RWPE2 (cell line): ENCODE results near the gene TSPAN17.
A peak's percentile ranks its signal among the peaks of the same experiment; 100 is the strongest.

Experiments used
- ATAC-seq: fragments of 200-7000 bp; cut with Tn5 transposase; 3 replicates; pipeline ENCODE4 v1.9.1; 2021; ENCODE audit warnings: low read depth
- DNase-seq: peaks from one replicate; pipeline ENCODE4 v3.0.0-alpha.2; 2020; ENCODE audit warnings: low spot score
- H3K27ac ChIP-seq: fragments of 450-650 bp; 2 replicates; pipeline ENCODE4 v1.5.1; 2017; ENCODE audit warnings: mild to moderate bottlenecking; ENCODE audit not compliant: poor library complexity, severe bottlenecking
- H3K27me3 ChIP-seq: fragments of 250-450 bp; sonication (Bioruptor Pico); 2 replicates; pipeline ENCODE4 v1.5.1; 2021; ENCODE audit warnings: mild to moderate bottlenecking, moderate library complexity; ENCODE audit not compliant: insufficient read depth, poor library complexity, severe bottlenecking
- H3K36me3 ChIP-seq: fragments of 250-450 bp; sonication (Bioruptor Pico); 2 replicates; pipeline ENCODE4 v1.5.1; 2020; ENCODE audit warnings: low read depth, mild to moderate bottlenecking, moderate library complexity
- H3K4me1 ChIP-seq: fragments of 250-450 bp; sonication (Bioruptor Pico); 2 replicates; pipeline ENCODE4 v1.5.1; 2021; ENCODE audit warnings: mild to moderate bottlenecking, moderate library complexity; ENCODE audit not compliant: insufficient read depth, poor library complexity, severe bottlenecking
- H3K4me3 ChIP-seq: fragments of 250-450 bp; sonication (Bioruptor Pico); 2 replicates; pipeline ENCODE4 v1.5.1; 2021; ENCODE audit warnings: mild to moderate bottlenecking, moderate library complexity; ENCODE audit not compliant: severe bottlenecking
- H3K9me3 ChIP-seq: fragments of 250-450 bp; sonication (Bioruptor Pico); 2 replicates; pipeline ENCODE4 v1.5.1; 2021; ENCODE audit warnings: mild to moderate bottlenecking, moderate library complexity; ENCODE audit not compliant: severe bottlenecking
- CTCF ChIP-seq: fragments of 450-650 bp; IDR thresholded peaks from one replicate; pipeline ENCODE4 v1.5.1; 2017; ENCODE audit warnings: mild to moderate bottlenecking, moderate library complexity; ENCODE audit not compliant: poor library complexity, severe bottlenecking

TSPAN17 gene

GRCh38 chr5:176625966-176626875 lies 21.1 kb upstream of the TSPAN17 start:
- Histone ChIP-seq H3K27me3 (peaks cover 17% of the 10 kb centered on the region), H3K4me1 (peaks cover 14% of the 10 kb centered on the region), H3K27ac (no peak overlapping the region), H3K36me3 (no peaks in the 10 kb centered on the region), H3K9me3 (no peaks in the 10 kb centered on the region), H3K4me3 (no peak overlapping the region)
- TF ChIP-seq CTCF: no peak
- DNase-seq (peak; percentile 80), ATAC-seq (peak; percentile 78)

- ATAC-seq (no peak), DNase-seq (peak; percentile 67)
- Histone ChIP-seq H3K27me3 (peaks cover 23% of the 10 kb centered on the region), H3K9me3 (no peaks in the 10 kb centered on the region), H3K4me3 (no peak overlapping the region), H3K4me1 (peaks cover 14% of the 10 kb centered on the region), H3K36me3 (no peaks in the 10 kb centered on the region), H3K27ac (no peak overlapping the region)
- TF ChIP-seq CTCF: no peak
These were observed 20.4 kb upstream of the TSPAN17 start for GRCh38 chr5:176626876-176627236.

GRCh38 chr5:176627582-176627981 lies 19.7 kb upstream of the TSPAN17 start:
- no peak for TF ChIP-seq CTCF
- H3K4me1 ChIP-seq: peaks cover 14% of the 10 kb centered on the region
- no peak overlapping the region for H3K4me3 ChIP-seq
- ATAC-seq (no peak), DNase-seq (no peak)
- H3K36me3 ChIP-seq: no peaks in the 10 kb centered on the region
- no peaks in the 10 kb centered on the region for H3K9me3 ChIP-seq
- no peak overlapping the region for H3K27ac ChIP-seq
- H3K27me3 ChIP-seq: peaks cover 30% of the 10 kb centered on the region

GRCh38 chr5:176628406-176629228 lies 18.7 kb upstream of the TSPAN17 start:
- no peak for TF ChIP-seq CTCF
- Histone ChIP-seq H3K9me3 (no peaks in the 10 kb centered on the region), H3K27me3 (peaks cover 38% of the 10 kb centered on the region), H3K4me3 (no peak overlapping the region), H3K36me3 (no peaks in the 10 kb centered on the region), H3K4me1 (peaks cover 14% of the 10 kb centered on the region), H3K27ac (no peak overlapping the region)
- DNase-seq: no peak
- no peak for ATAC-seq
